Mesothelial cell of epicardium (in vitro differentiated cells): Measurements from ENCODE around the gene KRTAP10-11. TPM values are rescaled to one million over a fixed set of nuclear protein-coding genes. Genes with fewer than 3 reads are reported as not detected.

Experiments used
- DNase-seq, 2 experiments: peaks; one replicate each; pipeline ENCODE4 v3.0.0; 2021; ENCODE audit warnings: low spot score in 2 of 2; ENCODE audit not compliant: unreplicated experiment in 2 of 2
- H3K27ac Mint-ChIP-seq: 2 replicates; pipeline ENCODE4 v1.8.0; 2021; ENCODE audit warnings: mixed read lengths
- H3K27me3 Mint-ChIP-seq: 2 replicates; pipeline ENCODE4 v1.8.0; 2021; ENCODE audit warnings: low read depth, mixed read lengths
- H3K36me3 Mint-ChIP-seq: 2 replicates; pipeline ENCODE4 v1.8.0; 2021; ENCODE audit warnings: mixed read lengths
- H3K4me1 Mint-ChIP-seq: 2 replicates; pipeline ENCODE4 v1.8.0; 2021; ENCODE audit warnings: mixed read lengths
- H3K4me3 Mint-ChIP-seq: 2 replicates; pipeline ENCODE4 v1.8.0; 2021; ENCODE audit warnings: mild to moderate bottlenecking, moderate library complexity, mixed read lengths
- H3K9me3 Mint-ChIP-seq: 2 replicates; pipeline ENCODE4 v1.8.0; 2021; ENCODE audit warnings: mixed read lengths
- CTCF ChIP-seq: fragments of 200-600 bp; sonication (generic); IDR thresholded peaks from one replicate; pipeline ENCODE4 v1.5.0; 2021; ENCODE audit warnings: antibody characterized with exemption; ENCODE audit not compliant: unreplicated experiment
- total RNA-seq: library from RNA; stranded (reverse); gene quantifications from 3 replicates; pipeline ENCODE4 v1.2.1, GENCODE V29; 2021

Gene KRTAP10-11
- total RNA-seq, 1 donor from 2014 or later: not detected

GRCh38 chr21:44614961-44615391 is 31.2 kb upstream of the KRTAP10-11 start:
- Mint-ChIP-seq H3K4me1 (no peaks in the 10 kb centered on the region), H3K27ac (no peak overlapping the region), H3K4me3 (no peak overlapping the region), H3K27me3 (no peaks in the 10 kb centered on the region), H3K36me3 (no peaks in the 10 kb centered on the region), H3K9me3 (peaks cover 23% of the 10 kb centered on the region)
- no peak for TF ChIP-seq CTCF
- no peak for DNase-seq

- Mint-ChIP-seq H3K4me1 (no peaks in the 10 kb centered on the region), H3K27ac (no peak overlapping the region), H3K27me3 (no peaks in the 10 kb centered on the region), H3K4me3 (no peak overlapping the region), H3K9me3 (peaks cover 26% of the 10 kb centered on the region), H3K36me3 (no peaks in the 10 kb centered on the region)
- no peak for TF ChIP-seq CTCF
- DNase-seq: no peak
Observed at GRCh38 chr21:44615466-44615865, 30.7 kb upstream of the KRTAP10-11 start.

- Mint-ChIP-seq H3K36me3 (no peaks in the 10 kb centered on the region), H3K27me3 (no peaks in the 10 kb centered on the region), H3K27ac (no peak overlapping the region), H3K9me3 (peaks cover 28% of the 10 kb centered on the region), H3K4me3 (no peak overlapping the region), H3K4me1 (no peaks in the 10 kb centered on the region)
- DNase-seq: no peak
- no peak for TF ChIP-seq CTCF
Observed at GRCh38 chr21:44615911-44616590, 30.2 kb upstream of the KRTAP10-11 start.

- no peak overlapping the region for H3K4me3 Mint-ChIP-seq
- no peak overlapping the region for H3K27ac Mint-ChIP-seq
- DNase-seq: no peak
- peaks cover 23% of the 10 kb centered on the region for H3K9me3 Mint-ChIP-seq
- no peaks in the 10 kb centered on the region for H3K4me1 Mint-ChIP-seq
- H3K27me3 Mint-ChIP-seq: no peaks in the 10 kb centered on the region
- no peaks in the 10 kb centered on the region for H3K36me3 Mint-ChIP-seq
- TF ChIP-seq CTCF: no peak
Observed at GRCh38 chr21:44616591-44616926, 29.7 kb upstream of the KRTAP10-11 start.

GRCh38 chr21:44617071-44617501 is 29.1 kb upstream of the KRTAP10-11 start:
- no peaks in the 10 kb centered on the region for H3K36me3 Mint-ChIP-seq
- DNase-seq: no peak
- no peaks in the 10 kb centered on the region for H3K27me3 Mint-ChIP-seq
- H3K9me3 Mint-ChIP-seq: peaks cover 23% of the 10 kb centered on the region
- H3K4me3 Mint-ChIP-seq: no peak overlapping the region
- no peaks in the 10 kb centered on the region for H3K4me1 Mint-ChIP-seq
- TF ChIP-seq CTCF: no peak
- H3K27ac Mint-ChIP-seq: no peak overlapping the region
